Activated T-cell treated with anti-CD3 and anti-CD28 coated beads, Interleukin-2, amount 50 U/mL, for 4 hours (primary cell): ENCODE measurements around the gene IQCF2. TPM values are rescaled to one million over a fixed set of nuclear protein-coding genes. Genes with fewer than 3 reads are reported as not detected.
"Not testable (repeated sequence)": the region's sequence is repeated elsewhere in the genome, so short reads cannot be mapped to it uniquely, and the experiment has no call there.

ENCODE experiments used
- ATAC-seq, 2 donors: fragments of 200-7000 bp; cut with Tn5 transposase; one replicate each; pipeline ENCODE4 v1.10.0; 2021
- DNase-seq: peaks from one replicate; pipeline ENCODE4 v3.0.0-alpha.2; 2020
- H3K27me3 Mint-ChIP-seq: one replicate; pipeline ENCODE4 v1.8.0; 2021; ENCODE audit warnings: low read depth, mixed read lengths
- H3K36me3 Mint-ChIP-seq: one replicate; pipeline ENCODE4 v1.8.0; 2022; ENCODE audit warnings: mixed read lengths; ENCODE audit not compliant: insufficient read depth
- H3K4me1 Mint-ChIP-seq: one replicate; pipeline ENCODE4 v1.8.0; 2021; ENCODE audit warnings: low read depth, mixed read lengths
- H3K4me3 Mint-ChIP-seq: one replicate; pipeline ENCODE4 v1.8.0; 2021; ENCODE audit warnings: mild to moderate bottlenecking, moderate library complexity, mixed read lengths
- H3K9me3 Mint-ChIP-seq: one replicate; pipeline ENCODE4 v1.8.0; 2021; ENCODE audit warnings: mixed read lengths
- total RNA-seq, 3 donors: library from RNA; stranded (reverse); gene quantifications; one replicate each; pipeline ENCODE4 v1.2.1, GENCODE V29; 2021

The IQCF2 gene
- total RNA-seq, 3 donors from 2014 or later = not detected

GRCh38 chr3:51862886-51863285 is 1.5 kb downstream of the IQCF2 start:
- no peaks in the 10 kb centered on the region for H3K4me1 Mint-ChIP-seq
- H3K27me3 Mint-ChIP-seq = peaks cover 18% of the 10 kb centered on the region
- ATAC-seq (no peak), DNase-seq (no peak)
- no peaks in the 10 kb centered on the region for H3K9me3 Mint-ChIP-seq
- no peak overlapping the region for H3K4me3 Mint-ChIP-seq
- no peaks in the 10 kb centered on the region for H3K36me3 Mint-ChIP-seq

- ATAC-seq, H3K36me3 Mint-ChIP-seq, H3K9me3 Mint-ChIP-seq, DNase-seq, H3K4me3 Mint-ChIP-seq, H3K4me1 Mint-ChIP-seq: not testable (repeated sequence)
- H3K27me3 Mint-ChIP-seq = peaks cover 12% of the 10 kb centered on the region
These were observed 7.5 kb downstream of the IQCF2 start for GRCh38 chr3:51868896-51869295.

- DNase-seq = no peak
- ATAC-seq = no peak
- H3K27me3 Mint-ChIP-seq = peaks cover 12% of the 10 kb centered on the region
- H3K9me3 Mint-ChIP-seq = no peaks in the 10 kb centered on the region
- no peak overlapping the region for H3K4me3 Mint-ChIP-seq
- no peaks in the 10 kb centered on the region for H3K4me1 Mint-ChIP-seq
- H3K36me3 Mint-ChIP-seq = no peaks in the 10 kb centered on the region
These were observed 7.9 kb downstream of the IQCF2 start for GRCh38 chr3:51869304-51869703.

- ATAC-seq (no peak), DNase-seq (no peak)
- H3K4me3 Mint-ChIP-seq = no peak overlapping the region
- H3K4me1 Mint-ChIP-seq = no peaks in the 10 kb centered on the region
- H3K27me3 Mint-ChIP-seq = peaks cover 6% of the 10 kb centered on the region
- no peaks in the 10 kb centered on the region for H3K36me3 Mint-ChIP-seq
- H3K9me3 Mint-ChIP-seq = no peaks in the 10 kb centered on the region
These were observed 11.9 kb downstream of the IQCF2 start for GRCh38 chr3:51873253-51873766.

- DNase-seq (no peak), ATAC-seq (no peak)
- no peaks in the 10 kb centered on the region for H3K9me3 Mint-ChIP-seq
- no peaks in the 10 kb centered on the region for H3K36me3 Mint-ChIP-seq
- peaks cover 11% of the 10 kb centered on the region for H3K27me3 Mint-ChIP-seq
- no peaks in the 10 kb centered on the region for H3K4me1 Mint-ChIP-seq
- no peak overlapping the region for H3K4me3 Mint-ChIP-seq
These were observed 12.5 kb downstream of the IQCF2 start for GRCh38 chr3:51873876-51874275.

GRCh38 chr3:51874411-51874810 is 13.0 kb downstream of the IQCF2 start:
- no peaks in the 10 kb centered on the region for H3K9me3 Mint-ChIP-seq
- H3K4me3 Mint-ChIP-seq = no peak overlapping the region
- no peaks in the 10 kb centered on the region for H3K4me1 Mint-ChIP-seq
- peaks cover 11% of the 10 kb centered on the region for H3K27me3 Mint-ChIP-seq
- DNase-seq (no peak), ATAC-seq (no peak)
- no peaks in the 10 kb centered on the region for H3K36me3 Mint-ChIP-seq

GRCh38 chr3:51874889-51875288 is 13.5 kb downstream of the IQCF2 start:
- no peak for DNase-seq
- Mint-ChIP-seq H3K27me3 (peaks cover 11% of the 10 kb centered on the region), H3K4me3 (no peak overlapping the region), H3K9me3 (no peaks in the 10 kb centered on the region), H3K4me1 (no peaks in the 10 kb centered on the region), H3K36me3 (no peaks in the 10 kb centered on the region)
- no peak for ATAC-seq

GRCh38 chr3:51875501-51875900 is 14.1 kb downstream of the IQCF2 start, which contains the start of gene IQCF5:
Gene IQCF5, minus strand, starts transcription at chr3:51875601. Its CDS starts 70 bp downstream, at chr3:51875531.
- Mint-ChIP-seq H3K4me3 (no peak within 1 kb of the TSS), H3K36me3 (no peaks in the 10 kb centered on the region), H3K27me3 (peaks cover 11% of the 10 kb centered on the region), H3K9me3 (no peaks in the 10 kb centered on the region), H3K4me1 (no peaks in the 10 kb centered on the region)
- DNase-seq (no peak), ATAC-seq (no peak)

- DNase-seq (no peak), ATAC-seq (no peak)
- no peaks in the 10 kb centered on the region for H3K4me1 Mint-ChIP-seq
- H3K9me3 Mint-ChIP-seq = no peaks in the 10 kb centered on the region
- H3K27me3 Mint-ChIP-seq = peaks cover 7% of the 10 kb centered on the region
- no peak overlapping the region for H3K4me3 Mint-ChIP-seq
- H3K36me3 Mint-ChIP-seq = no peaks in the 10 kb centered on the region
These were observed 14.8 kb downstream of the IQCF2 start for GRCh38 chr3:51876186-51876585.

GRCh38 chr3:51879937-51880336 is 18.5 kb downstream of the IQCF2 start:
- Mint-ChIP-seq H3K4me3 (no peak overlapping the region), H3K9me3 (no peaks in the 10 kb centered on the region), H3K27me3 (peaks cover 15% of the 10 kb centered on the region), H3K4me1 (no peaks in the 10 kb centered on the region), H3K36me3 (no peaks in the 10 kb centered on the region)
- no peak for ATAC-seq
- DNase-seq = no peak

GRCh38 chr3:51886447-51886846 is 25.0 kb downstream of the IQCF2 start:
- DNase-seq (no peak), ATAC-seq (no peak)
- Mint-ChIP-seq H3K9me3 (no peaks in the 10 kb centered on the region), H3K36me3 (no peaks in the 10 kb centered on the region), H3K27me3 (peaks cover 11% of the 10 kb centered on the region), H3K4me1 (peaks cover under 1% of the 10 kb centered on the region), H3K4me3 (no peak overlapping the region)

GRCh38 chr3:51887620-51888019 is 26.2 kb downstream of the IQCF2 start:
- no peak for DNase-seq
- Mint-ChIP-seq H3K9me3 (no peaks in the 10 kb centered on the region), H3K4me1 (peaks cover 5% of the 10 kb centered on the region), H3K36me3 (no peaks in the 10 kb centered on the region), H3K27me3 (peaks cover 7% of the 10 kb centered on the region), H3K4me3 (no peak overlapping the region)
- no peak for ATAC-seq

- ATAC-seq = no peak
- Mint-ChIP-seq H3K4me1 (peaks cover 5% of the 10 kb centered on the region), H3K4me3 (no peak overlapping the region), H3K9me3 (no peaks in the 10 kb centered on the region), H3K27me3 (peaks cover 6% of the 10 kb centered on the region), H3K36me3 (no peaks in the 10 kb centered on the region)
- no peak for DNase-seq
These were observed 27.2 kb downstream of the IQCF2 start for GRCh38 chr3:51888463-51889105.

GRCh38 chr3:51891242-51892039 is 30.0 kb downstream of the IQCF2 start:
- Mint-ChIP-seq H3K4me1 (peaks cover 5% of the 10 kb centered on the region), H3K36me3 (no peaks in the 10 kb centered on the region), H3K9me3 (no peaks in the 10 kb centered on the region), H3K27me3 (peaks cover 8% of the 10 kb centered on the region), H3K4me3 (no peak overlapping the region)
- ATAC-seq (no peak), DNase-seq (no peak)

- no peak for DNase-seq
- ATAC-seq = no peak
- Mint-ChIP-seq H3K4me3 (no peak overlapping the region), H3K4me1 (peaks cover 5% of the 10 kb centered on the region), H3K27me3 (peaks cover 18% of the 10 kb centered on the region), H3K9me3 (no peaks in the 10 kb centered on the region), H3K36me3 (no peaks in the 10 kb centered on the region)
These were observed 33.0 kb downstream of the IQCF2 start for GRCh38 chr3:51894391-51894790.
